KG1 (cell line): Measurements from ENCODE around the gene PPP1R2C.

Source experiments
- DNase-seq: peaks from one replicate; lab custom pipeline; 2025; lab: John Stamatoyannopoulos, UW

The PPP1R2C gene

GRCh38 chrX:42748067-42748850 is 29.7 kb downstream of the PPP1R2C start:
- no peak for DNase-seq

DNA sequence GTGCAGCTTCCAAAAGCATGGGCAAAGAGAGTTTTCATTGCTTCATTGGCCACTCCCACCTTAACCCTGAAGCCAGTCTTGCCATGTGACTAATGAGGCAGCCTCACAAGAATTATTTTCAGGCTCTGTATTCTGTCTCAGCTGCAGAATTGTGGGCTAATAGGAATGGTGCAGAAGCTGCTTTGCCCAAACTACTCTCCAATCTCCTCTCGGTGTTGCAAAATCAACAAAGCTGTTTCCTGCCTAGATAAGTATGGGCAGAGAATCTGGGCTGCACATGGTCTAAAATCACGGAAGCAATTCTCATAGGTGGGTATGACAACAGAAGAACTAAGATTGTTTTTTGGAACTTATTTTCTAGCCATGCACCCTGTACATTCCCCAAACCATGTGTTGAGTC is 31.4 kb downstream of the PPP1R2C start:
- DNase-seq: no peak

DNA sequence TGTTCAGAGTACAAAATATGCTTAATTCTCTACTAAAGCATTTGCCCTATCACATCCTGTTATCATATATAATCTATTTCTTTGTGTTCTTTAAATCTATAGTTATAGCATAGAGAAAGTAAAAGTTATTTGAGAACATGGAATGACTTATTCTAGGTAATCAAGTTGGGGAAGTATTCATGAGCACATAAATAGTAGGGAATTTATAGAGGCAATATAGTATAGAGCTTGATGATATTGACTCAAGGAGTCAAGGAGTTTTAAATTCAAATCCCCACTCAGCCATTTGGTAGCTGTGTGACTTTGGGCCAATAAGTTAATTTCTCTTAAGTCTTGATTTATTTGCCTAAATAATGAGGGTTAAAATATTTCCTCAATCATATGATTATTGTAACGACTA is 37.5 kb downstream of the PPP1R2C start:
- DNase-seq: no peak

DNA sequence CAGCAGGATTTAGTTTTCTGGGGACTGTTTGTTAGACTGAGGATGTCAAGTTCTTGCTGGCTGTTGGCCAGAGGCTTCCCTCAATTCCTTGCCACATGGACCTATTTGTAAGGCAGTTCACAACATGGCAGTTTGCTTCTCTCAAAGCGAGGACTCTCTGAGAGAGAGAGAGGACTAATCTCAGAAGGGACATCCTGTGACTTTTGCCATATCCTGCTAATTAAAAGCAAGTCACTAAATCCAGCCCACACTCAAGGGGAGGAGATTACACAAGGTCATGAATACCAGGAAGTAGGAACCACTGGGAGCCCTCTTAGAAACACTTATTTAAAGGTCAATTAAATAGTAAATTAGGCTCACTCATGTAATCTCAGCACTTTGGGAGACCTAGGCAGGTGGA is 38.2 kb downstream of the PPP1R2C start:
- DNase-seq: no peak

GRCh38 chrX:42739258-42739657 is 38.7 kb downstream of the PPP1R2C start:
- DNase-seq: no peak

- DNase-seq: no peak
Measured at GRCh38 chrX:42738552-42738951, 39.4 kb downstream of the PPP1R2C start.

GRCh38 chrX:42735250-42735649 is 42.7 kb downstream of the PPP1R2C start:
- no peak for DNase-seq

DNA sequence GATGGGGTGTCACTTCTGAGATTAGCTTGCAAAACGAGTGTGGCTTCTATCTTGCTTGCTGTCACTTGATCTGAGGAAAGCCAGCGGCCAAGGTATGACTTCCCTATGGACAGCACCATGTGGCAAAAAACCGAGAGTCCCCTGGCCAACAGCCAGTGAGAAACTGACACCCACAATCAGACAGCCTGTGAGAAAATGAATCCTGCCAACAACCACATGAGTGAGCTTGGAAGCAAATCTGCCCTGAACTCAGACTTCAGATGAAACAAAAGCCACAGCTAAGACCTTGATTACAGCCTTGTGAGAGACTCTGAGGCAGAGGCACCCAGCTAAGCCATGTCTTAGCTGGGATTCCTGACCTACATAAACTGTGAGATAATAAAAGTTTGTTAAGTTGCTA is 45.5 kb downstream of the PPP1R2C start:
- DNase-seq: no peak
